Mucosa of gallbladder (tissue), 1 donor: ENCODE results near the gene CPNE5. TPM values are rescaled to one million over a fixed set of nuclear protein-coding genes. Genes with fewer than 3 reads are reported as not detected.

Experiments
- DNase-seq: peaks from one replicate; pipeline ENCODE4 v3.0.0-alpha.2; 2020; ENCODE audit warnings: low spot score
- total RNA-seq: library from RNA; stranded (reverse); gene quantifications from one replicate; pipeline ENCODE4 v1.2.1, GENCODE V29; 2021
- donor health status: DM: no; HTN: no; CAD: no.

The CPNE5 gene
- total RNA-seq, 1 donor from 2014 or later = 1.3 TPM

DNA sequence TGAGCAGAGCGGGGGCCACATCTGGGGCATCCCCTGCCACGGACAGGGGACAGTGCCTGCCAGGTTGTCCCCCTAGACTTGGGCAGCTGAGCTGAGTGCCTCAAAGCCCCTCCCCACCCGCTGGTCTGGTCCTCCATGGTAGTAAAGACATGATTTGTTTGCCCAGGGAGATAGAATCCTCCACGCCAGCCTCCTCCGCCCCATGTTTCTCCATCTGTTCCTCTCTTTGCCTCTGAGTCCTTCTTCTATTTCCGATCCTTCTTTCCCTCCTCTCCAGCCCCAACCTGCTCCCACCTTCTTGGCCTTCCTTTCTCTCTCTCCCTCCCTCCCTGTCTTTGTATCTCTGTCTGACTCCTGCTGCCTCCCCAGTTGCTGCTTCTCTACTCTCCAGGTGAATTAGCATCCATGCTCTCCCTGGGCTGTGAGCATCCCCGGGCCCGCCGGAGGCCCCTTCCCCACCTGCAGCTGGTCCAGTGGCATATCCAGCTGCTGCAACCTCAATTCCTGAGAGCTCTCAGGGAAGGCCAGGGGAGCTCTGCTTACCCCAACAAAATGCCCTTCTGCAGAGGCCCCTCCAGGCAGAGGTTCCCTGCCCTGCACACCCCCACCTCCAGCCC lies 45.8 kb downstream of the CPNE5 start:
- no peak for DNase-seq

DNA sequence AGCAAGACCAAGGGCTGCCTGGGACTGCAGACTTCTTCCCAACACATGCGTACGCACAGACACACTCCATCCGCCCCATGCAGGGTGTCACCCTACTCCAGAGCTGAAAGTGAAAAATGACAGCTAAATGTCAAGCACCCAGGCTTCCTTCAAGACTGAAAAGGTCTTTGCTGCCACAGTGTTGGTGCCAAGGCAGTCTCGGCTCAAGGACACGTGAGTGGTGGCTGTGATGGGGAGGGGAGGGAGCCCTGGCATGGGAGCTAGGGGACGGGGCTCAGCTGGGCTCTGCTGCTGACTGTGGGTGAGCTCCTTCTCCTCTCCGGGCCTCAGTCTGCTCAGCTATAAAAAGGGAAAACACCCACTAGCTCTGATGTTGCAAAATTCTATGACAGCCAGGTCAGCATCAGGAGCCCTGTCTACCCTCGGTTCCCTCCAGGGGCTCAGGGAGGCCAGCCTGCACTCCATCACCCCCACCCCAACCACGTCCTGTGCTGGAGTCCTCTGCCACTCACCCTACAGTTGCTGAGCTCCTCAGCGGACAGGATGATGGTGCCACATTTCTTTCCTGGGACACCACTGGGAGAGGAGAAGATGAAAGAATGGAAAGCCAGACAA lies 47.6 kb downstream of the CPNE5 start:
- no peak for DNase-seq

GRCh38 chr6:36791085-36791484 lies 48.2 kb downstream of the CPNE5 start:
- no peak for DNase-seq

DNA sequence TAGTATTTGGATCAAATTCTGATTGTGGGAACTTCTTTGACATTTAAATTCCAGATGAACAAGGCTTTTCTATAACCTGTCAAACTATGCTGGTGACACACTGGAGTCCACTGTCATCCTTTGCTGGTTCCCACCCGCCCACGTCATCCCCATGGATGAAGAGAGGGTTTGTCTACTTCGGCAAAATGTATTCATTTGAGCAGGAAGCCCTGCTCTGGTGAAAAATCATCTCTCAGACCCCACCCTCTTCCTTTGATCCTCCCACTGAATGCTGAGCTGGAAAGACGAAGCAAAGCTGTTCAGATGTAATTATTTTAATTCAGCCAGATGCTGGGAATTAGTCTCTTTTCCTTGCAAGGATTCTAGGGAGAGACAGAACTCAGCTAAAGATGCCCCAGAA lies 50.5 kb downstream of the CPNE5 start:
- DNase-seq = no peak

- DNase-seq = no peak
Measured at GRCh38 chr6:36788186-36788585, 51.1 kb downstream of the CPNE5 start.

DNA sequence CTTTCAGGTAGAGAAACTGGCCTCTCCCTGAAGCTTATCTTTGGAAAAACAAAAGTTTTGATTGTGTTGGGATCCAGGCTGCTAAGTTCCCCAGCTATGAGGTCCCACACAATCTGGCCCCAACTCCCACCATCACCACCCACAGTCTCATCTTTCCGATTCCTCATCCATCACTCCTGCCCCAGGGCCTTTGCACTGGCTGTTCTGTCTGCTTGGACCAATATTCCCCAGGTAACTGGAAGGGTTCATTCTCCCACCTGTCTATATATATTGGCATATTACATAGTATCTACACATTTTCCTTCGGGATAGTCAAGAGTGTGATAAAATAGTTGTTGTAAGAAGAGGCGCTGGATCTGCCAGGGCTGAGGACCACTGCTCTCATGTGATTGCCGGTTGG lies 52.0 kb downstream of the CPNE5 start:
- no peak for DNase-seq

GRCh38 chr6:36786055-36786675 lies 53.1 kb downstream of the CPNE5 start:
- DNase-seq = no peak

DNA sequence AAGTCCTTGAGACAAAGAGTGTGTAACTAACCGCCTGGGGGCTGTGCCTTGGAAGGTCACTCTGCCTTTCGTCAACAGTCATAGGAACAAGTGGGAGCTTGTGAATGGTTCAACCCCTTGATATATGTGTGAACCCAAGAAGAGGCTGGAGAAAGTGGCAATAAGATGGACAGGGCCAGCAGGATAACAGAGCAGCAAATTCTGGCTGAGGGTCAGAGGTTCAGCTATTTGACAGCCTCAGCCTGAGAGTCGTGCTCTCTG lies 54.9 kb downstream of the CPNE5 start:
- DNase-seq = no peak

DNA sequence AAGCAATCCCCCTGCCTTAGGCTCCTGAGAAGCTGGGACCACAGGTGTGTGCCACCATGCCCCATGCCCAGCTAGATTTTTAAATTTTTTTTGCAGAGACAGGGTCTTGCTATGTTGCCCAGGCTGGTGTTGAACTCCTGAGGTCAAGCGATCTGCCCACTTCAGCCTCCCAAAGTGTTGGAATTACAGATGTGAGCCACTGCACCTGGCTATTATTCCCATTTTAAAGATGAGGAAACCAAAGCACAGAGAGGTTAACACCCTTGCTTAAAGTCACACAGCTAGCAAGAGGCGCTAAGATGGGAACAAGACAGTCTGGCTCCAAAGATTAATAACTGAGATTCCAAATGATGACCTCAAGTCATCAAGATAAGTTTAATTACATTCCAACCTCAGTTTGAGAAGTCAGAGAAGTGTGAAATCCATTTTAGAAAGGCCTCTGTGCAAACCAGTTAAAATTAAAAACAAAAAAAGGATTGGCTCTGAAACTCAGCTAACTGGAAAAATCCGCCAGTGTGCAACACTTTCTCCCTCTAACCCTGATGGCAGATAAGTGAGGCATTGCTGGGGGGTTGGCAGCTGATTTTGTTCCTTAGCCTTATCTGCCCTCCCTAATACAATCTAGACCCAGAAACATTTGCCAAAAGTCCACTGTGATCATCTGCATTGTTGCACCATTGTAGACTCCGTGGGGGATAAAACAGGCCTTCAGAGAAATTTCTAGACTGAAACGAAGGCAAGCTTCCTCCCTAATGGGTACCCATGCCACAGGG lies 55.5 kb downstream of the CPNE5 start:
- DNase-seq = no peak

DNA sequence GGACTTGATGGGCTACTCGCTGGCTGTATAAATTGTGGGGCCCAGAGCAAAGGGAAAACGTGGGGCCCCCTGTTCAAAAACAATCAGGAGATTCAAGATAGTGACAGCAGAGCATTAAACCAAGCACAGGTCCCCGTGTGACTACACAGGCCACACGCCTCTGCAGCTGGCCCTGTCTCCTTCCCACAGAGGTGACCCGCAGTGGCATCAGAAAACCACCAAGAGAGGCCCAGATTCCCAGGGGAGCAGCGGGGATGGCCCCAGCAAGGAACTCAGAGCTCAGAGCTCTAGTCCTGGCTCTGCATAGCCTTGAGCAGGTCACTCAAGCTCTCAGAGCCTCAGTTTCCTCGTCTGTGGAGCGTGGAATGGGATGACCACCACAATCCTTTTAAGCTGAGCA lies 57.6 kb downstream of the CPNE5 start:
- no peak for DNase-seq

GRCh38 chr6:36780442-36781177 lies 58.6 kb downstream of the CPNE5 start:
- DNase-seq = no peak

GRCh38 chr6:36779227-36779626 lies 60.0 kb downstream of the CPNE5 start:
- no peak for DNase-seq

DNA sequence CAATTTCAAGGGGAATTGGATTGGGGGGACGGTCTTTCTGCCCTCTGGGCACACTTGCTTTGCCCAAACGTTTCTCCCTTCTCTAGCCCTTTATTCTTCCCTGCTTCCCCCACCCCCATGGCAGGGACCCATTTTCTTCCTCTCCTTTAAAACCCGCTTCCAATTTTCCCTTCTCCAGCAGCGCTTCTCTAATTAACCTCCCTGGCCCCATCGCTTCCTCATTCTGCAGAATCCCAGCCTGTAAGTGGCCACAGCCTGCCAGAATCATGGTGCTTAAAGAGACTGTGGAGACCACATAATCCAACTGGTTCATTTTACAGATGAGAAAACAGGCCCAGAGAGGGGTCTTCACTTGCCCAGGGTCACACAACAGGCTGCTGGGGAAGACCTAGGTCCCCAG lies 61.4 kb downstream of the CPNE5 start:
- no peak for DNase-seq

DNA sequence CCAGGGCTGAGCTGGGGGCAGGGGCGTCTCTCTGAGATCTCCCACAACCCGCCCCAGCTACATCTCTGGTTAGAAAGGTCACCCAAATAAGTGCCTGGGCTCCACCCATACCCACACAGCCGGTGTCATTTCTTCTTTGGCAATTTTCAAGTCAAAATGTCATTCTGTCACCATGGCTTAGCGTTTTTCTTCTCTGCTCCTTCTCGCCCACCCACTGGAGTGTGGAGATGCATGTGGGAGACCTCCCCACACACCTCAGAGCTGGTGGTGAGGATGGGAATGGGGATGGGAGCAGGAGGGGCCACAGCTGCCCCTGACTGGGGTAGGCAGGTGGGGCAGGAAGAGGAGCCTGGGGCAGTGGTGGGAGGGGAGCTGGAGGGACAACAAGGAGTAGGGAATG lies 63.1 kb downstream of the CPNE5 start:
- DNase-seq = no peak

- DNase-seq = no peak
Measured at GRCh38 chr6:36774331-36774730, 64.9 kb downstream of the CPNE5 start.

GRCh38 chr6:36772397-36772796 lies 66.8 kb downstream of the CPNE5 start:
- no peak for DNase-seq

- no peak for DNase-seq
Measured at GRCh38 chr6:36771145-36771544, 68.1 kb downstream of the CPNE5 start.

- DNase-seq = no peak
Measured at GRCh38 chr6:36769676-36770499, 69.4 kb downstream of the CPNE5 start.

DNA sequence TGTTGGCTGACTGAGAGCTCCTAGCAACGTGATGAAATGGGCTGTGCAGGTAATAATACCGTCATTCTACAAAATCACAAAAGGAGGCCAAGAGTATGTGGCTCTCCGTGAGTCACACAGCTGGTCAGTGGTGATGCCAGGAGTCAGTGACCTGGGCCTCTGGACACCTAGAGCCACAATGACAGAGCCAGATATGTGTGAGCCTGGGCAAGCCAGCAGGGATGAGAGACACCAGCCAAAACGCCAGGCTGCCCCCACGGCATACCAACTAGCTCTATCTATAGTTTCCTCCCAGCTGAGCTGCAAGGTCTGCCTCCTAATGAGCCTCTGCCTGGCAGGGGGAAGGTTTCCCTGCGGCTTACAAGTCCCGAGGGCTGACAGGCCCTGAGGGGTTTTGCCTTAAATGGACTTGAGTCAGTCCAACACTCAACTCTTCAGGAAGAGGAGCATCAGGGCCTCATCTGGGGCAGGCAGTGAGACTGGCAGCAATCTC lies 70.0 kb downstream of the CPNE5 start:
- no peak for DNase-seq

DNA sequence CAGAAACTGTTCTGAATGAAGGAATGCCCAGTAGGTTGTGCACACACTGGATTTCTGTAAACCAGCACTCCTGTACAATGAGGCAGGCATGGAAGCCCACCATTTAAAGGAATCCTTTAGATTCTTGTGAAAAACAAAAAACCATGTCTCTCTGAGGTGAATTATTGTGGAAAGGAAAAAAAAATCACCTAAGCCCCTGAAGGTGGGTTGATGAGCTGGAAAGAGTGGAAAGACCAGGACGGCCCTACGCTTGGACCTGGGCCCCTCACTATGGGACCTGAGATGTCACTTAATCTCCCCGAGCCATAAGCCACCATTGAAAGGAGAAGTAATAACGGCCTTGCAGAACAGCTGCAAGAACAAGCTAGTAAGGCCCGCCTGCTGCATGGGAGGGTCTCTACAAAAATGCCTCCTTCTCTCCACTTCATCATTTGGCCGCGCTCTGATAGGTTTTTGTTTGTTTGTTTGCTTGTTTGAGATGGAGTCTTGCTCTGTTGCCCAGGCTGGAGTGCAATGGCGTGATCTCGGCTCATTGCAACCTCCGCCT lies 72.8 kb downstream of the CPNE5 start:
- DNase-seq = no peak
